Peyer's patch (tissue), 4 donors: ENCODE measurements around the gene TAF3.

Experiments used
- POLR2A ChIP-seq, 2 donors: fragments of 450-650 bp; IDR thresholded peaks; one replicate each; pipeline ENCODE4 v1.5.1; 2017; ENCODE audit warnings: antibody characterized with exemption in 2 of 2, mild to moderate bottlenecking in 2 of 2, moderate library complexity in 2 of 2
- TF ChIP-seq, protein P1 (sequence below), 6 experiments: fragments of 450-650 bp in 4 of 6; fragments of 200-600 bp in 2 of 6; sonication (generic) in 1 of 6; IDR thresholded peaks; one replicate each; pipeline ENCODE4 v1.5.1; 2017 to 2019; ENCODE audit warnings: antibody characterized with exemption in 6 of 6, mild to moderate bottlenecking in 3 of 6, moderate library complexity in 1 of 6

DNA sequence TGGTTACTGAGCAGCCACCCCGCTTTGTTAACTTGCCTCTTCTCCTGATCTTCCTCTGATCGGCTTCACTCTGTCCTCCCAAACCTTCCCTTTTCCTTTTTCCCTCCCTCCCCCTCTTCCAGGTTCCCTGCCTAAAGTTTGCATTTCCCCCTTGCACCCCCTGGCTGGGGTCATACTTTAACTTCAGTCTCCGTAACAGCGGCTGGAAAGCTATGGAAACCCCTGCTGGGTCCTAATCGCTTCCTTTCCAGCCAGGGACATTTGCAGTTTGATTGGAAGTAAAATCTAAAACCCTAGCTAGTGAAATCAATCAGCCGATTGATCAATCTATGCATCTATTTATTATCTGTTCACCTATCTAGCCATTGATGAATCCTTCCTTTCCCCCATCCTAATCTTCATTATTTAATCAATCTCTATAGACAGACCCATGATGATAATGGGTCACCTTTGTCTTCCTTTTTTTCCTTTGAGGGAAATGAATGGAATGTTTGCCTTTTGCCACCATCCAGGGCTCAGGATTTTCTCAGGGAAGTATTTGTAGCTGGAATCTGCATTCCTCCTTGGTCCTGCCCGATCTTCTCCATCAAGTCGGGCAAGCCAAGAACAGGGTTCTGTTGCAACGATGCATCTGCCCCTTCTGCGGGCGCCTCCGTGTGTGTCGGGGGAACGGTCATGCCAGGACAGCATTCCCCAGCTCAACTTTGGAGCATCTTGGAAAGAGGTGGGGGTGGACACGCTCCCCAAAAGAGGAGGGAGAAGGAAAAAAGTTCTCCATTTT is 245.0 kb downstream of the TAF3 start:
- TF ChIP-seq POLR2A (IDR thresholded peaks at IDR 0.05): no peak
- TF ChIP-seq, protein P1, sequence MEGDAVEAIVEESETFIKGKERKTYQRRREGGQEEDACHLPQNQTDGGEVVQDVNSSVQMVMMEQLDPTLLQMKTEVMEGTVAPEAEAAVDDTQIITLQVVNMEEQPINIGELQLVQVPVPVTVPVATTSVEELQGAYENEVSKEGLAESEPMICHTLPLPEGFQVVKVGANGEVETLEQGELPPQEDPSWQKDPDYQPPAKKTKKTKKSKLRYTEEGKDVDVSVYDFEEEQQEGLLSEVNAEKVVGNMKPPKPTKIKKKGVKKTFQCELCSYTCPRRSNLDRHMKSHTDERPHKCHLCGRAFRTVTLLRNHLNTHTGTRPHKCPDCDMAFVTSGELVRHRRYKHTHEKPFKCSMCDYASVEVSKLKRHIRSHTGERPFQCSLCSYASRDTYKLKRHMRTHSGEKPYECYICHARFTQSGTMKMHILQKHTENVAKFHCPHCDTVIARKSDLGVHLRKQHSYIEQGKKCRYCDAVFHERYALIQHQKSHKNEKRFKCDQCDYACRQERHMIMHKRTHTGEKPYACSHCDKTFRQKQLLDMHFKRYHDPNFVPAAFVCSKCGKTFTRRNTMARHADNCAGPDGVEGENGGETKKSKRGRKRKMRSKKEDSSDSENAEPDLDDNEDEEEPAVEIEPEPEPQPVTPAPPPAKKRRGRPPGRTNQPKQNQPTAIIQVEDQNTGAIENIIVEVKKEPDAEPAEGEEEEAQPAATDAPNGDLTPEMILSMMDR (IDR thresholded peaks at IDR 0.05): no peak
